ENCODE measurements around the gene PALD1.

The PALD1 gene

DNA sequence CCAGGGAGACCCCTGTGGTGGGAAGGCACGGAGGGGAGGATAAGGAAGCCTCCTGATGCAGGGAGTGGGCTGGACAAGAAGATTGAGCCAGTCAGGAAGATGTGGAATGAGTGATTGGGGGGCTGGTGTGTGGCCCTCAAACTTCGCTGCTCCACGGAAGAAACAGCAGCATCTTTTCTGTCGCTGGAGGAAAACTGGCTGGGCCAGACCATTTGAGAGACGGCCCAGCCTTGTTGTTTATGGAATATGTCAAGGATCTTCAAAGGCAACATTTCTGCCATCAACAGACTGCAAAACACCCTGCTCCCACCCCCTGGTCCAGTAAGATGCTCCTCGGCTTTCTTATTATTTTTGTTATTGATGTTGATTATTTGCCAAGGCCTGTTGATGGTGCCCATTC lies 29.4 kb downstream of the PALD1 start:
- DNase-seq (ENCODE audit: low spot score): no peak

DNA sequence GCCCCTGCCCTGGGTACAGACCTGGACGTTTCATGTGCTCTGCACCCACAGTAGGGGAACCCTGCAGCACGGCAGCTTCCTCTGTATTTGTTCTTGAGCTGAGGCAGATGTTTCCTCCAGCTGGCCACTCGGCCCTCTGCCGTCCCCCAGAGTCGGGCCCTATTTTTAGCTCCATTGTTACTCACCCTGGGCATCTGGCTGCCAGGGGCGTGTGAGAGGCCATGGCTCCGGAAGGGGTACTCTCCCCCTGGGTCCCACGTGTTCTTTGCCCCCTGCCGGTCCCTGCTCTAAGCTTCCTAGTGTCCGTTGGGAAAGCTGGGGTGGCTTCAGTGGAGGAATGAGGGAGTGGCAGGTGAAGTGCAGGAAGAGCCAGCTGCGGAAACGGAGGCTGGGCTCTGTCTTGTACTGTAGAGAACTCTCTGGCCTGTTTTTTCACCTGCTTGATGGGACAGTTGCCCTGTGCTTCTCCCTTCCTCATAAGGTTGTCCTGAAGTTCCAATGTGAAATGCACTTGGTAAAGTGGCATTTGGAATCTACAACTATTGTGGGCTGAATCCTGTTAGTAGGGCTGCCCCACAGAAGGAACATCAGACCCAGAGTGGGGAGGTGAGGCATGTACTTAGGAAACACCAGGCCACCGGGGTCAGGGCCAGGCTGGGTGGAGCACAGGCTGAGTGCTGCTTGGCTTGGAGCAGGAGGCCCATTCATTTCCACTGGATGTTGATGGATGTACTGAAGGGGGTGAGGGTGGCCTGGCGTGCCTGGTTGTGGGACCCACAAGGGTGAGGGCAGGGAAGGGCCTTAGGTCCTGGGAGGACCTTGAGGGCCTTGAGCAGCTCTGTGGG lies 30.6 kb downstream of the PALD1 start:
- peak; percentile 43 for DNase-seq (ENCODE audit: low spot score)

DNA sequence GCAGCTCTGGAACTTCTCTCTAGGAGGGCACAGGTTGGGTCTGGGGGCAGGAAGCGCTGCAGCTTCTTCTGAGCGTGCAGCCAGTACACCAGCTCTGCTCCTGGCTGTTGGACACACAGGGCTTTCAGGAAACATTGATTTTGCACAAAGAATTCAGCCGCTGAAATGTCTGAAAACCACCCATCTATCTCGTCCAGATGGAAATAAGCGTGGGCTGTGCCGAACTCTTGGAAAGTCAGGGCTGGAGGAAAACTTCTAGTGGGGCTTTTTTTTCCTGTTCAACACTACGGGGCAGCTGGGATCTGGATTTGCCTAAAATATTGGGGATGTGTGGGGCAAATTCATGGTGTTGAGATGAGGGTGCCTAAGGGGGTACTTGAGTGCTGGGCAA lies 31.2 kb downstream of the PALD1 start:
- no peak for DNase-seq (ENCODE audit: low spot score)

DNA sequence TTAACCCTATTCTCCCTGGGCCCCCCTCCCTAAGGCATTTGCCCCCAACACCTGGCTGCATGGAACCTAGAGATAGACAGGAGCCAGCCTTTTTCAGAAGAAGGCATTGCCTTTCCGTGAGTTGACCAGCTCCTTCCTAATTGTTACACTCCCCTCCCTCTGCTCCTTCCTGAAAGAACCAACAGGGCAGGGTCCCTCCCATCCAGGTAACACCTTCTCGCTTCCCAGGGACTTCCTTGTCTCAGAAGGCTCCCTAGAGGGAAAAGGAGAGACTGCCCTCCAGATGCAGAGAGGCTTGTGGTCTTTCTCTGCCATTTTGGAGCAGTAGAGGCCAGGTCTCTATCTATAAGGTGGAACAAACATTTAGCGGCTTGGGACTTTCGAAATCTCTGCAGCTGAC lies 31.9 kb downstream of the PALD1 start:
- no peak for DNase-seq (ENCODE audit: low spot score)

DNA sequence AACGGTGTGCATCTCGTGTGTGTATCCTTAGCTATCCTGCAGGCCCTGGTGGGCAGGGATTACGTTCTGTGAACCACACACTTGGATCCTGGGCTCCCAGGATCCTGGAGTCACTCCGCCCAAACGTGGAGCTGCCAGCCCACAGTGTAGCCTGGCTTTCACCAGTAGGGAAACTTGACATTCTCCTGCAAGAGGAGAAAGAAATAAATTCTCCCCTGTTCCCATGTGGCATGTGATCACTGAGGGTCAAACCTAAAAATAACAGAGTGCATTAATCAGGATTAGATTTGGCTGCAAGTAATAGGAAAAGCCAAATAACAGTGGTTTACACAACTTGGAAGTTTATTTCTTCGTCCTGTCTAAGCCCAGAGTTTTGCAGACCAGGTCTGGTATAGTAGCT lies 32.3 kb downstream of the PALD1 start:
- DNase-seq (ENCODE audit: low spot score): peak; percentile 25

DNA sequence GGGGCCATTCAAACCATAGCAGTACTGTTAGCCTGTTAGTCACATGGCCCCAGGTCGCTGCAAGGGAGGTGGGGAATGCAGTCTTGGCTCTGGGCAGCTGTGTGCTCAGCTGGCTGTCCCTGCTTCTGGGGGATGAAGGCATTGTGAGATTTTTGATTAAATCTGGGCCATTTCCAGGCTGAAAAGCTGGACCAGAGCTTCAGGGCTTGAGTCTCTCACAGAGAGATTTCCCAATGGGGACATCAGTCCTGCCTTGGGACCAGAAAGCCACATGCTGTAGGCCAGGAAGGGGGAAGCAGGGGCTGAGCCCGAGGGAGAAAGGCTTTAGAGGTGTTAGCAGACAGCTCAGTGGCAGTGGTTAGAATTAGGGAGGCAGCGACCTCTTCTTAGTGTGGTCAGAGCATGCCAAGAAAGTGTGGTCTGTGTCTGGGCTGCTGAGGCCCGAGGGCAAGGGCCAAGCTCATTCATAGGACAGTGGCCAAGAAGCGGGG lies 33.6 kb downstream of the PALD1 start:
- DNase-seq (ENCODE audit: low spot score): no peak

DNA sequence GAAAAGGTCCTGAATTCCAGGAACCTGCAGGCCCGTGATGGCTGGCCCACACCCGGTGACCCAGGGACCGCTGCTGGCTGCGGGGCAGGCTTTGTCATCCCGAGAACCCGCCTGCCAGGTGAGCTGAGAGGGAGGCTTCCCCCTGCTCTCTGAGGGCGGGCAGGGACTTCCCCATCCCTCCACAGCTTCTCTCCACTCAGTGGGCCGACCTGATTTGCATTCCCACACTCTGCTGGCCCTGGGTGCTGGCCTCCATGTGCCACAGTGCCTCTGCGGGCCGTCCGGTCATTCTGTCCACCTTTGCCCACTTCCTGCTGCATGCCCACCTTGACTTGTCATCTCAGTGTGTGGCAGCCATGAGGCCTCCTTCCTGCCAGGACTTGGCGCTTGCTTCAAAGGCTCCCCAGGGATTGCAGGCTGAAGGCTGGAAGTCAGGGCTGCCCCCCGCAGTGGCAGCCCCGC lies 35.3 kb downstream of the PALD1 start:
- DNase-seq (ENCODE audit: low spot score): no peak

DNA sequence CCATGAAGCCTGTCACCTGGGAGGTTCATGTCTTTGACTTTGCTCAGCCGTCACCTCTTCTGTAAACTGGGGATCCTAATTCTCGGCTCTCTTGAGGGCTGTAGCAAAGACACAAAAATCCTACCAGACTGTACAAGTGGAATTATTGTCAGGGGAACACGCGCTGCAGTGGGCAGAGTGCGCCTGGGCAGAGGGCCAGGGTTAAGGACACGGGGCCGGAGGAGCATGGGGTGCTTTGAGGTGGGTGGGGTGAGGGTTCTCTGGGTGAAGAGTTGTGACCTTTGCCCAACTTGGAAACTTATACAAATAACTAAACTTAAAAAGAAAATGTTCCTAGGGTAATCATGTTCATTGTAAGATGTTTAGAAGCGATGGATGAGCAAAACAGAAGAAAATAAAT lies 36.0 kb downstream of the PALD1 start:
- DNase-seq (ENCODE audit: low spot score): no peak

DNA sequence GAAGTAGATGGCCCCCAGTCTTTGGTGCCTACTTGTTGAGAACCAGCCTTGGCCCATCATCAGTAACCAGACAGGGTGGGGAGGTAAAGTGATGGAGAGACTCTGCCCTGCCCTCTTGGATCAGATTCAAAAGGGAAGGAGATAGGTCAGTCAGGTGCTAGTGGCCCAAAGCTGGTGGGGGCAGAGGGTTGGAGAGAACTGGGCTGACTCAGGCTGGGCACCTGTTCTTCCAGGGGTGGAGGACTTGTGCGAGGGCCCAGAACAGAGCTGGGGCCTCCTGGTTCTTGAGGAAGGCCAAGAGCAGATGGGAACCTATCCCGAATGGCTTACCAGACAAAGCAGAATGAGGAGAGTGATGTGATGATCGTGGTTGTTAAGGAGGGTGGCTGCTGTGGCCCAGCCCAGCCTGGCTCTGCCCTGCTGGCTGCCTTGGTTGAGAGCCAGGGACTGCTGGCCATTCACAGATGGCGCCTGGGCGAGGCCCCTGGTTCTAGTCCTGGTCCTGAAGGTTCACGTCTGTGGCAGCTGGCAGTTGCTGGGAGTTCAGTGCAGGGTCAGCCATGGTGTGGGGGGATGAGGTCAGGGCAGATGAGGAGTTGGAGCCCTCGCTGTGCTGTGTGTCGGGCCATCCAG lies 36.6 kb downstream of the PALD1 start:
- no peak for DNase-seq (ENCODE audit: low spot score)

DNA sequence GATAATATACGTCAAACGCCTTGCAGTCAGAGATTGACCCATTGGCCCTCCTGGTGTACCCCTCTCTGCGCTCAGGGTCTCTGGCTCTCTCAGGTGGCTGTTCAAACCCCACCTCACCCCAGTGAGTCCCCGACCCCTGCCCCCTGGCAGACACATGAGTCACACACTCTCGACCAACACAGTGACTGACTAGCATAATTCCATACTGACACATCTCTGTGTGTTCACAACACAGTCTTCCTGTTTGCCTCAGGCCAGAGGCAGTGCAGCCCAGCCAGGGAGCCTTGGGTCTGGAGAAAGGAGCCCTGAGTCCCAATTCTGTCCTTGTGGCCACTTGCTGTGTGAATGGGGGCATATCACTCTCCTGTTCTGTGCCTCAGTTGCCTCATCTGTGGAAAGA lies 40.1 kb downstream of the PALD1 start:
- DNase-seq (ENCODE audit: low spot score): peak; percentile 67

DNA sequence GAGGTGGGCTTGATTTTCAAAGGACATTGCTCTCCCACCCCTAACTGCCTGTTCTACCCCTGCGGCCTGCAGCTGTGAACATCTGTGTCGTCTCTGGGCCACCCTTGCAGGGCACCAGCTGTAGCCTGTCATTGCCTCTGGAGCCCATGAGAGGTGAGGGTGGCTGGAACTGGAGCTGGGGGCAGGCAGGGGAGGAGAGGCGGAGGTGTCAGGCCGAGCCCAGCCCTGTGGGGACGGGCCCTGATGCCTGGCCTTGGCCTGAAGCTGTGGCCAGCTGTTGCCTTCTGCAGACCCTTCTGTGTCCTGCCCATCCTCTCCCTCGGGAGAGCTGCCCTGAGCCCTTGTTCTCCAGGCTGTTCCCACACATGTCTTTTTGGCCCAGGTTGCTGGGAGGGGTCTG lies 44.5 kb downstream of the PALD1 start:
- DNase-seq (ENCODE audit: low spot score): no peak

DNA sequence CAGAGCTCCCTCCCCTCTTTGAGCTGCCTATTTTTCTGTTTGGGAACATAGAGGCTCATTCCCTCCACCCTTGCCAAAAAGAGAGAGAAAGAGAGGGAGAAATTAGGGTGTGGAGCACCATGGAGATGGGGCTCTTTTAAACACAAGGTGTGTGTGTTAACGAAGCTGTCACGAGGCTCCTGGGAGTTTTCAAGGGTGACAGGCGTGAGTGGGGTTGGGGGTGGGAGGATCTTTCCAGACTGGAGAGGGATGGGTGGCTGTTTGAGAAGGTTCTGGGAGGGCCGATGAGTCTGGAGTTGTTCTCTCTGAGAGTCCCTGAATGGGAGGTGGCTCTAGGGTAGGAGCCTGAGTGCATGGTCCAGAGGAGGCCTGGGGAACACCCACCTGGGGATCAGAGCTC lies 45.0 kb downstream of the PALD1 start:
- no peak for DNase-seq (ENCODE audit: low spot score)

DNA sequence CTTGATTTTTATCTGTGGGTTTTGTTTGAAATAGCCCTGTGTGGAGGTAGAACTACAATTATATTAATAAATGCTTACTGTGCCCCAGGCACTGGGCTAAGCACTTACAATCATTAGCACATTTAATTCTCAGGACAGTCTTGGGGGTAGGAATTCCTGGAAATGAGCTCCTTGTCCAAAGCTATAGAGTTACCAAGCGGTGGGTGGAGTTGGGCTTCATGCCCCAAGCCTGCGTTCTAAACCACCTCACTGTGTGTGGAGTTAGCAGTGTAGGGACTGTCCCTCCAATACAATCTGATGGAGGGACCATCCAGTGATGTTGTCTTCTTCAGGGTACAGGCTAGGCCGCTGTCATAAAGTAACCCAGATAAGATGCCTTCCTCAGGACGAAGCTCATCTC lies 49.7 kb downstream of the PALD1 start:
- DNase-seq (ENCODE audit: low spot score): no peak

DNA sequence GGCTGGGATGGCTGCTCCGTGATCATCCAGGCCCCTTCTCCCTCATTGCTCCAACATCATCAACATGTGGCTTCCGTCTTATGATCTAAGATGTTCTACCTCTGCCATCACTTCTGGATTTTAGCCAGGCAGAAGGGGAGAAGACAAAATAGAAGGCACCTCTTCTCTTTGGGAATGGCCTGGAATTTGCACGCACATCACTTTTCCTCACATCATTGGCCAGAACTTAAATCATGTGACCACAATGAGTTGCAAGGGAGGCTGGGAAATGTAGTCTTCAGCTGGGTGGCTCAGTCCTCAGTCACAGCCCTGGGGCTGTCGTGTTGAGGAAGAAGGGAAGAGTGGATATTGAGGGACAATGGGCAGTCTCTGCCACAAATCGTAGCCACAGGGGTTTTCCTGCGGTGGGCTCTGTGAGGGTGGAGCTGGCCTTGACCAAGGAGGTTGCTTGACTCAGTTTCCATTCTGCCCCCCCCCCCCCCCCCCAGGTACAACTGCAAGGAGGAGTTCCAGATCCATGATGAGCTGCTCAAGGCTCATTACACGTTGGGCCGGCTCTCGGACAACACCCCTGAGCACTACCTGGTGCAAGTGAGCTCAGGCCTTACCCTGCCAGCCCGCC lies 50.3 kb downstream of the PALD1 start:
- DNase-seq (ENCODE audit: low spot score): peak; percentile 81

DNA sequence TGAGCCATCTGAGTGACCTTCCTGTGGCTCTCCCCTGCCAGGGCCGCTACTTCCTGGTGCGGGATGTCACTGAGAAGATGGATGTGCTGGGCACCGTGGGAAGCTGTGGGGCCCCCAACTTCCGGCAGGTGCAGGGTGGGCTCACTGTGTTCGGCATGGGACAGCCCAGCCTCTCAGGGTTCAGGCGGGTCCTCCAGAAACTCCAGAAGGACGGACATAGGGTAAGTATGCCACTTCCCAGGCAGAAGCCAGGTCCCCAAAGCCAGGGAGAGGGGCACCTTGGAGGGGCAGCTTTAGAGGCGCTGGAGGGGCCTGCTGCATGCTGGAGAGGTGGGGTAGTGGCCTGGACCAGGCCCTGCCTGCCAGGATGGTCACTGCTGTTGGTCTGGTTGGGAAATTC lies 51.3 kb downstream of the PALD1 start:
- no peak for DNase-seq (ENCODE audit: low spot score)

DNA sequence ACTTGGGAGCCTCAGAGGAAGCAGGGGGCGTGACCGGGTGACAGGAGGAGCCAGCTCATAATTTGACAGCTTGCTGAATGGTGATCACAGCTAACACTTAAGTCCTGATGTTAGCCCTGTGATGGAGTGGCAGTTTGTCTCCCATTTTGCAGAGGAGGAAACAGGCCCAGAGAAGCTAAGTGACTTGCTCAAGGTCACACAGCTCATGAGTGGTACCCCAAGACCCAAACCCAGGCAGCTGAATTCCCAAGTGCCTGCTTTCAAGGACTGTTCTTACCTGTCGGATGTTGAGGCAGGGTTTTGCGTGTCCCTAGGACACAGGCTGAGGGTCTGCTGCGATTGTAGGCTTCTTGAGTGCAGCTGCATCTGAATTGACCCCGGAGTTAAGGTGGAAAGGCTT lies 51.7 kb downstream of the PALD1 start:
- DNase-seq (ENCODE audit: low spot score): no peak

DNA sequence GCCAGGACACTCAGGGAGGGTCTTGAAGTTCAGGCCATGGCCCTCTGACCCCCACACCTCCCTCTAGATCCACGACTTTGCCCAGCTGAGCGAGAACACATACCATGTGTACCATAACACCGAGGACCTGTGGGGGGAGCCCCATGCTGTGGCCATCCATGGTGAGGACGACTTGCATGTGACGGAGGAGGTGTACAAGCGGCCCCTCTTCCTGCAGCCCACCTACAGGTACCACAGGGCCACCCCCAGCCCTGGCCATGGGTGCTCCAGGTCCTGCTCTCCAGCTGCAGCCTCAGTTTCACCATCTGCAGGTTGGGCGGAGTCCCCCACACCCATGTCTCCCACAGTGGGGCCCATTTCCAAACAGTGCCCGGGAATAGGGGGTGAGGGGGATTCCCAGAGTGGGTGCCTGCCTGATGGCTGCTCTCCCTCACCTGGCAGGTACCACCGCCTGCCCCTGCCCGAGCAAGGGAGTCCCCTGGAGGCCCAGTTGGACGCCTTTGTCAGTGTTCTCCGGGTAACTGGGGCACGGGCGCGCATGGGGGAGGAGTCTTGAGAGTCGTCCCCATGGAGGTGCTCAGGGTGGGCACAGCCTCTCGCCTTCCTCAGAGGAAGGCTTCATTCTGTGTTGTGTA lies 54.1 kb downstream of the PALD1 start:
- DNase-seq (ENCODE audit: low spot score): no peak

DNA sequence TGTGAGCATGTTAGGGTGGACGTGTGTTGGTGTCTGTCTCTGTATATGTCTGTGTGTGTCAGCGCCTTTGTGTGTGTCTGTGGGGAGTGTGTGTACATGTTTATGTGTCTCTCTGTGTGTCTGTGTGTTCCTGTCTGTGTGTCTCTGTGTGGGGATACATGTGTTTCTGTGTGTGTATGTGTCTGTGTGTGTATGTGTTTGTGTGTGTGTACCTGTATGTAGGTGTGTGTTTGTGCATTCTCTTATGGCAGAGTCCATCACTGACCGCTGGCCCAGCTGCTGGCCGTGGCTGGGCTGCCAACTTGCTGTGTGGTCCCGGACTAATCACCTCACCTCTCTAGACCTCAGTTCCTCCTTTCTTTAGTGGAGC lies 54.6 kb downstream of the PALD1 start:
- DNase-seq (ENCODE audit: low spot score): no peak

DNA sequence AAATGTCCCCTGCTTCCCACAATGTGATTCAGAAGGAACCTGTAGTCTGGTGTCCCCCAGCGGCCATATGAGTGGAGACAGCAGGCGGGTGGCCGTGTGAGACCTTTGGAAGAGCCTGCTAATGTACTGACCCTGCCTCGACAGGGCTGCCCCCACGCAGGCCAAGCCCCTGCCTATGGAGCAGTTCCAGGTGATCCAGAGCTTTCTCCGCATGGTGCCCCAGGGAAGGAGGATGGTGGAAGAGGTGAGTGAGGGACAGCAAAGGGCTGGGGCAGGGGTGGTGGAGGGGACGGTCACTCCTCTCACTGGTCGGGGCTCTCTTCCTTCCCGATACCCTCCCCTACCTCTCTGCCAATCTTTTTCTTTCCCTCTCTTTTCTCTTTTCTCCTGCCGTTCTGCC lies 55.7 kb downstream of the PALD1 start:
- no peak for DNase-seq (ENCODE audit: low spot score)

DNA sequence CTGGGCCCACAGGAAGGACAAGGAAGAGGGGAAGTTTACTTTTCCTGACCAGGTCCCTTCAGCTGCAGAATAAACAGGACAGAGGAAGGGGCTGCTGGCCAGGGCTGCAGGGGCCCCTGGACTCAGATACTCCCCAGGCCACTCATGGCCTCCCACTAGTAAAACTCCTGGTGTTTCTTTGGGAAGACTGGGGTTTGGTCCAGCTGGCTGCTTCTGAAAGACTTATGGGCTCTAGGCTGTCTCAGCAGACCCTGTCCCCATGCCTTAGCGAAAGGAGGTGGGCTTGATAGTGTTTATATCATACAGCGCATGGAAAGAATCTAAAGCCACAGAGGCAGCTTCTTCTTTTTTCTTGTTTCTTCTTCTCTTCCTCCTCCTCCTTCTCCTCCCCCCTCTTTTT lies 56.4 kb downstream of the PALD1 start:
- no peak for DNase-seq (ENCODE audit: low spot score)

DNA sequence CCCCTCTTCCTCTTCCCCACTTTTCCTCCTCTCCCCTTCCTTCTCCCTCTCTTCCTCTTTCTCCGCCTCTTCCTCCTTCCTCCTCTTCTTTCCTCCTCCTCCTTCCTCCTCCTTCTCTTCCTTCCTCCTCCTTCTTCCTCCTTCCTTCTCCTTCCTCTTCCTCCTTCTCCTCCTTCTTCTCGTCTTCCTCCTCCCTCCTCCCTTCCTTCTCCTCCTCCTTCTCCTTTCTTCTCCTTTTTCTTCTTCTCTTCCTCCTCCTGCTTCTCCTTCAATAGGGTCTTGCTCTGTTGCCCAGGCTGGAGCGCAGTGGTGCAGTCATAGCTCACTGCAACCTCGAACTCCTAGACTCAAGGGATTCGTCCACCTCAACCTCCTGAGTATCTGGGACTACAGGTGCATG lies 56.9 kb downstream of the PALD1 start:
- no peak for DNase-seq (ENCODE audit: low spot score)

DNA sequence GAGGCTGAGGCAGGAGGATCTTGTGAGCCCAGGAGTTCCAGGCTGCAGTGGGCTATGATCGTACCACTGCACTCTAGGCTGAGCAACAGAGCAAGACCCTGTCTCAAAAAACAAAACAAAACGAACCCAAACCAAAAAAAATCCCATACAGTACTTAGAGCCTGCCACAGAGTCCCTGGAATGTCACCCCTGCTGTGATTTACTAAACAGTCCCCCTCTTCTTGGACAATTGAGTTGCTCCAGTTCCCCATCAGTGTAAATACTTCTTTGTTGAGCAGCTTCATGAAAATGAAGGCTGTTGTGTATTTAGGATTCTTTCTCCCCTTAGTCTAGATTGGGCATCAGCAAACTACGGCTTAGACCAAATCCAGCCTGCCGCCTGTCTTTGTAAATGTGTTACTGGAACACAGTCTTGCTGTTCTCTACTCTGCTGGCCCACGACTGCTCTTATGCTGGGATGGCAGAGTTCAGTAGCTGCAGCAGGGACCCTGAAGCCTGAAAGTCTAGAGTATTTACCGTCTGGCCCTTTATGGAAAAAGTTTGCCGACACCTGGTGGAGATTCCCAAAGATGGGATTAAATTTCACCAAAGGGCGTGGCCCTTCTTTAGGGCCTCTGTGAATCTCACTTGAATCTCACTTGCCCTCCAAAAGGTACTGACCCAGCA lies 57.8 kb downstream of the PALD1 start:
- no peak for DNase-seq (ENCODE audit: low spot score)
